HFFc6 (cell line): ENCODE data around the gene KLK10. TPM values are rescaled to one million over a fixed set of nuclear protein-coding genes. Genes with fewer than 3 reads are reported as not detected.

ENCODE experiments used
- DNase-seq: peaks from one replicate; pipeline ENCODE4 v3.0.0-alpha.2; 2018
- H3K27ac Mint-ChIP-seq: 2 replicates; pipeline ENCODE4 v1.8.0; 2020; ENCODE audit warnings: mild to moderate bottlenecking, mixed read lengths
- H3K27me3 Mint-ChIP-seq: 2 replicates; pipeline ENCODE4 v1.8.0; 2021; ENCODE audit warnings: mild to moderate bottlenecking, moderate library complexity, mixed read lengths; ENCODE audit not compliant: insufficient read depth
- H3K36me3 Mint-ChIP-seq: 2 replicates; pipeline ENCODE4 v1.8.0; 2021; ENCODE audit warnings: low read depth, mixed read lengths
- H3K4me1 Mint-ChIP-seq: 2 replicates; pipeline ENCODE4 v1.8.0; 2020; ENCODE audit warnings: low read depth, mixed read lengths
- H3K4me3 Mint-ChIP-seq: 2 replicates; pipeline ENCODE4 v1.8.0; 2020; ENCODE audit warnings: mild to moderate bottlenecking, moderate library complexity, mixed read lengths
- H3K9me3 Mint-ChIP-seq: 2 replicates; pipeline ENCODE4 v1.8.0; 2020; ENCODE audit warnings: mild to moderate bottlenecking, mixed read lengths
- CTCF ChIP-seq: fragments of 200-600 bp; sonication (generic); IDR thresholded peaks from 2 replicates; pipeline ENCODE4 v1.5.0; 2021; ENCODE audit warnings: antibody characterized with exemption, mild to moderate bottlenecking
- total RNA-seq, 6 experiments: library from RNA; stranded (reverse); fragmentation: NEBNext Ultra II Directional; extraction: Animal tissue kit (Norgen Biotek cat#: 25700); gene quantifications; 2 replicates in 1 of 6; 3 replicates in 5 of 6; pipeline ENCODE4 v1.2.3, GENCODE V29; 2021

KLK10 gene
- total RNA-seq, 6 experiments from 2014 or later, result not detected

GRCh38 chr19:51031220-51031879 lies 11.8 kb upstream of the KLK10 start:
- no peak overlapping the region for H3K4me3 Mint-ChIP-seq
- DNase-seq, result no peak
- no peak for TF ChIP-seq CTCF
- peaks cover 18% of the 10 kb centered on the region for H3K36me3 Mint-ChIP-seq
- peaks cover 11% of the 10 kb centered on the region for H3K27me3 Mint-ChIP-seq
- H3K4me1 Mint-ChIP-seq, result no peaks in the 10 kb centered on the region
- H3K9me3 Mint-ChIP-seq, result peaks cover 48% of the 10 kb centered on the region
- H3K27ac Mint-ChIP-seq, result no peak overlapping the region

GRCh38 chr19:51030631-51031030 lies 11.1 kb upstream of the KLK10 start:
- no peak for TF ChIP-seq CTCF
- no peak overlapping the region for H3K27ac Mint-ChIP-seq
- peaks cover 44% of the 10 kb centered on the region for H3K9me3 Mint-ChIP-seq
- peaks cover 18% of the 10 kb centered on the region for H3K36me3 Mint-ChIP-seq
- H3K27me3 Mint-ChIP-seq, result peaks cover 11% of the 10 kb centered on the region
- H3K4me3 Mint-ChIP-seq, result no peak overlapping the region
- DNase-seq, result no peak
- no peaks in the 10 kb centered on the region for H3K4me1 Mint-ChIP-seq

GRCh38 chr19:51029718-51030117 lies 10.2 kb upstream of the KLK10 start:
- no peak for TF ChIP-seq CTCF
- Mint-ChIP-seq H3K9me3 (peaks cover 38% of the 10 kb centered on the region), H3K4me1 (no peaks in the 10 kb centered on the region), H3K36me3 (peaks cover 18% of the 10 kb centered on the region), H3K27me3 (peaks cover 15% of the 10 kb centered on the region), H3K4me3 (no peak overlapping the region), H3K27ac (no peak overlapping the region)
- DNase-seq, result no peak

GRCh38 chr19:51027873-51028272 lies 8.4 kb upstream of the KLK10 start:
- DNase-seq, result no peak
- Mint-ChIP-seq H3K27ac (no peak overlapping the region), H3K4me1 (no peaks in the 10 kb centered on the region), H3K36me3 (peaks cover 12% of the 10 kb centered on the region), H3K9me3 (peaks cover 29% of the 10 kb centered on the region), H3K4me3 (no peak overlapping the region), H3K27me3 (peaks cover 18% of the 10 kb centered on the region)
- no peak for TF ChIP-seq CTCF

GRCh38 chr19:51027126-51027806 lies 7.8 kb upstream of the KLK10 start:
- peaks cover 21% of the 10 kb centered on the region for H3K27me3 Mint-ChIP-seq
- no peak for DNase-seq
- H3K36me3 Mint-ChIP-seq, result peaks cover 12% of the 10 kb centered on the region
- TF ChIP-seq CTCF, result no peak
- H3K4me3 Mint-ChIP-seq, result no peak overlapping the region
- no peak overlapping the region for H3K27ac Mint-ChIP-seq
- peaks cover 23% of the 10 kb centered on the region for H3K9me3 Mint-ChIP-seq
- no peaks in the 10 kb centered on the region for H3K4me1 Mint-ChIP-seq
